HUES48 (cell line): ENCODE measurements around the gene DAPK2.
A peak's percentile ranks its signal among the peaks of the same experiment; 100 is the strongest.

Source experiments
- H3K27ac ChIP-seq: one replicate; pipeline ENCODE4 v1.7.0; 2013; ENCODE audit warnings: low read depth, low read length, inconsistent platforms
- H3K27me3 ChIP-seq: 2 replicates; pipeline ENCODE4 v1.6.1; 2013; ENCODE audit warnings: mild to moderate bottlenecking, low read length; ENCODE audit not compliant: control insufficient read depth, insufficient read depth
- H3K36me3 ChIP-seq: 2 replicates; pipeline ENCODE4 v1.6.1; 2013; ENCODE audit warnings: low read length; ENCODE audit not compliant: control insufficient read depth, insufficient read depth
- H3K4me1 ChIP-seq: 2 replicates; pipeline ENCODE4 v1.6.1; 2013; ENCODE audit warnings: mild to moderate bottlenecking, low read length; ENCODE audit not compliant: control insufficient read depth, insufficient read depth
- H3K4me3 ChIP-seq: 2 replicates; pipeline ENCODE4 v1.5.1; 2013; ENCODE audit warnings: mild to moderate bottlenecking, low read depth, low read length
- H3K9ac ChIP-seq: 2 replicates; pipeline ENCODE4 v1.6.1; 2013; ENCODE audit warnings: mild to moderate bottlenecking, low read depth, low read length, moderate library complexity
- H3K9me3 ChIP-seq: 2 replicates; pipeline ENCODE4 v1.6.1; 2013; ENCODE audit warnings: low read length; ENCODE audit not compliant: control insufficient read depth, insufficient read depth

Gene DAPK2

DNA sequence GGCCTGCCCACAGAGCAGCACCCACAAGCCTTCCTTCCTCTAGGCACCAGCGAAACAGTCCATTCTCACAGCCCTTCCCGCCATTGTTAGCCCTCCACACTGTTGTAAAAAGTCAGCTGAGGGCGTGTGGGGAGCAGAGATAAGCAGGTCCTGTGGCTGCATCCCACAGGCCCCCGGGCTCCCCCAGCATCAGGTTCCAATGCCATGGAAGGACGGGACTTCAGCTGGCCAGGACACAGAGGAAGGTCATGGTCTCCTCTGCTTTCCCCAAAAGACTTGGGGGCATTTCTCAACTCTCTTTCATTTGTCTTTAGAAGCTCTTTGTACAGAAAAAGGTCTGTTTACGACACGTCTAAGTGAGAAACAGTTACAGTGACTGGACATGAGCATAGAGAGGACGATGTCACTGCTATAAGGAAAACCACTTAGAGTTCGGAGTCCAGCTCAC lies 127.4 kb downstream of the DAPK2 start:
- H3K4me1 ChIP-seq, result peaks cover 23% of the 10 kb centered on the region
- no peak overlapping the region for H3K9ac ChIP-seq
- no peaks in the 10 kb centered on the region for H3K36me3 ChIP-seq
- no peaks in the 10 kb centered on the region for H3K27me3 ChIP-seq
- no peak overlapping the region for H3K4me3 ChIP-seq
- no peak overlapping the region for H3K27ac ChIP-seq
- no peaks in the 10 kb centered on the region for H3K9me3 ChIP-seq

DNA sequence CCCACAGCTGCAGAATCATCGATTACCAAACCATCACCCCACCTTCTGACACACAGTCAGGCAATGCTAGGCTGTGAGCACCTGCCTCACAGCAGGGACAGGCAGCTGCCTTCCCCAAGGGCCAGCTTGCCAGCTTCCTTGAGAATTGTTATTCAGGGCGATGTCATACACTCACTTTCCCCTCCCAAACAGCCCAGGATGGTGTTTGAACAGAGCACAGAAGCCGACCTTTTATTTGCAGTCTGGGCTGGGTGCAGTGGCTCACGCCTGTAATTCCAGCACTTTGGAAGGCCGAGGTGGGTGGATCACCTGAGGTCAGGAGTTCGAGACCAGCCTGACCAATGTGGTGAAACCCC lies 128.0 kb downstream of the DAPK2 start:
- H3K9ac ChIP-seq, result no peak overlapping the region
- H3K9me3 ChIP-seq, result no peaks in the 10 kb centered on the region
- no peaks in the 10 kb centered on the region for H3K27me3 ChIP-seq
- peaks cover 23% of the 10 kb centered on the region for H3K4me1 ChIP-seq
- no peak overlapping the region for H3K4me3 ChIP-seq
- no peak overlapping the region for H3K27ac ChIP-seq
- no peaks in the 10 kb centered on the region for H3K36me3 ChIP-seq

DNA sequence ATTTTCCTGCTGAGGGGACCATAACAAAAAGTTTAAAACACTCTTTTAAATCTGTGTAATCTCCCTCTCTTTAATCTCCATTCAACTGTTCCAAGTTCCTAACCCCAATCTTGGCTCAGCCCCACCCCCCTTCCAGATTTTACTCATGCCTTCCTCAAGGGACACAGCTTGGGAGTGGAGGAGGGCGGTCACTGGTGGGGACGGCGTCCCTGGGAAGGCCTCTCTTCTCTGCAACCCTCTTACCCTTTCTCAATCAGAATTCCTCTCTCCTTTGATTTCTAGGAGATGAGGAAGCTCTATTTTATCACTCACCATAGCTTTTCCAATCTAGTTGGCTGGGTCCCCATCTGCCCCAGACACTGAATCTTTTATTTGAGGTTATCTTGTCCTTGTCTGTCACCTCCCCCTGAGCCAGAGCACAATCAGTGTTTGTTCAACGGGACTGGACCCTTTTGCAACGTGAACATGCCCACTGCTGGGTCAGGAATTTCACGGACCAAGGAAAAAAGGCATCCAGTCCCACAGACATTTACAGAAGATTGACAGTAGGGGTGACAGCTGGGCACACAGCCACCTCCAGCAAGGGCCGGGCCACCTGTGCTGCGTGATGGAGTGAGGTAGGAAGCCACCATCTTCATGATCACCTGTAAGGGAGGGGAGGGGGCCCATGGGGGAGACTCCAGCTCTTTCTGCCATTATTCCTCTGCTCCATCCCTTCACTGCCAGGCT lies 128.5 kb downstream of the DAPK2 start:
- peaks cover 23% of the 10 kb centered on the region for H3K4me1 ChIP-seq
- H3K27ac ChIP-seq, result no peak overlapping the region

DNA sequence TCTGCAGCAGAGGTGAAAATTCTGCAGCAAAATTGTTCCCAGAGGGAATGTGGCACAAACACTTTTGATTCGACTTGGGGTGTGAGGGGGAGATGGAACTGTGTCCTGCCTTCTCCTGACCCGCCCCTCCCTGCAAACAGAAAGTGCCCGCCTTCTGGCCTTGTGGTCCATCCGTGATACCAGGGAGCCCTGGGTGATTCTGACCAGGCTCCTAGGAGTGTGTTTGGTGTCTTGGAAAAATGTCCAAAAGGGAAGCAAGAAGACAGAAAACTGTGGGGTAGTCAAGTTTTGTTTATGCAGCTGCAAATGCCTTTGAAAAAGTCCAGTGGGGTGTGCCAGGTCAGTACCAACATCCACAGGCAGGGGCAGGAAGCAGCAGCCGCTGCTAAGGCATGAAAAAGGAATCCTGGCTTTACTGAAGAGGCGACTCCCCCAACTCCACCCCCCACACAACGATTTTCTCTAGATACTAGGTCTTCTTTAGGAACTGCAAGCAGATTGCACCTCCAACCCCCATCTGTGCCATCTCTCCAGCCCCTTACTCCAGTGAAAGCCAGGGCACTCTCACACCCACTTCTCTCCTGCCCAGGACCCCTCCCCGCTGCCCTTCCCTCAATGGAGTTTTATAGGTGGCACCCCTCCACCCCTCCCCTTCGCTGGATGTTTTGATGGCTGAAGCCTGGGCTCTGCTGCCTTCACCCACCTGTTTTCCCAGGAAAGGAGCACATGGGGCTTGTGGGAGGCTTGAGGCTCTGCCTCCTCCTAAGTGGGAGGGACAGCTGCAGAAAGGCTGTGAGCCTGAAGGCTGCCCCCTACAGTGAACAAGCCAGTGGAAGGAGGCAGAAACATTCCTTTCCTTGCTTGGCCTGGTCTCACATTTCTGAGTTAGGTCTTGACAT lies 130.2 kb downstream of the DAPK2 start:
- peak overlapping the region; percentile 43 for H3K27ac ChIP-seq
- H3K4me3 ChIP-seq, result no peak overlapping the region
- no peak overlapping the region for H3K9ac ChIP-seq
- no peaks in the 10 kb centered on the region for H3K9me3 ChIP-seq
- peaks cover 23% of the 10 kb centered on the region for H3K4me1 ChIP-seq
- no peaks in the 10 kb centered on the region for H3K27me3 ChIP-seq
- no peaks in the 10 kb centered on the region for H3K36me3 ChIP-seq

More for the DNA sequence above, 128.5 kb downstream of the DAPK2 start:
- H3K9me3 ChIP-seq, result no peaks in the 10 kb centered on the region
- no peaks in the 10 kb centered on the region for H3K27me3 ChIP-seq
- H3K36me3 ChIP-seq, result no peaks in the 10 kb centered on the region
- H3K9ac ChIP-seq, result no peak overlapping the region
- no peak overlapping the region for H3K4me3 ChIP-seq

DNA sequence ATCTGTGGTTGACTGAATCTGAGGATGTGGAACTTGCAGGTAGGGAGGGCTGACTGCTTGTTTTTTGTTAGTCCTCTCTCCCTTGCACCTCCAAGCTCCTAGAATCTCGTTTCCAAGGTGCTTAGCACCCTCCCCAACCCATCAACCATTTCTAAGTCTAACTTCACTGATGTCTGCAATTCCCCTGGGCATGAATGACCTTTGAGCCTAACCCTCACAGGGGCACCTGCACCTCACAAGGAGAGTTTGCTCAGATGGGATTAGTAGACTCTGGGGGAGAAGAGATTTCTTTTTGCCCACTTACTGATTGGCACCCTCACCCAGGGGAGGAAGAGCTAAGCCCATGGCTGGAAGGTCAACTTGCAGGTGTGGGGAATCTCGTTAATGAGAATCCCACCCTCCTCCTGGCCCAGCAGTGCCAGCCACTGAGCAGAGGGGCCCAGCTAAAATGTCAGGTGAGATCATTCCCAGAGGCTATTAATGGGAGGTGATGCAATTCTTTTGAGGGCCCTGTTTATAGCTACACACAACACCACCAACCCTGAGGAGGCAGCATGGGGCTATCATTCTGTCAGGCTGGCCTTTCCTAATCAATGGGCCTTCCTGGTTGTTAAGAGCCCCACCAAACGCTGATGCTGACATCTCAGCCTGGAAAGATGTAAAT lies 130.9 kb downstream of the DAPK2 start:
- H3K36me3 ChIP-seq, result no peaks in the 10 kb centered on the region
- H3K9me3 ChIP-seq, result no peaks in the 10 kb centered on the region
- H3K27ac ChIP-seq, result no peak overlapping the region
- peaks cover 23% of the 10 kb centered on the region for H3K4me1 ChIP-seq
- no peaks in the 10 kb centered on the region for H3K27me3 ChIP-seq
- no peak overlapping the region for H3K4me3 ChIP-seq
- H3K9ac ChIP-seq, result no peak overlapping the region

DNA sequence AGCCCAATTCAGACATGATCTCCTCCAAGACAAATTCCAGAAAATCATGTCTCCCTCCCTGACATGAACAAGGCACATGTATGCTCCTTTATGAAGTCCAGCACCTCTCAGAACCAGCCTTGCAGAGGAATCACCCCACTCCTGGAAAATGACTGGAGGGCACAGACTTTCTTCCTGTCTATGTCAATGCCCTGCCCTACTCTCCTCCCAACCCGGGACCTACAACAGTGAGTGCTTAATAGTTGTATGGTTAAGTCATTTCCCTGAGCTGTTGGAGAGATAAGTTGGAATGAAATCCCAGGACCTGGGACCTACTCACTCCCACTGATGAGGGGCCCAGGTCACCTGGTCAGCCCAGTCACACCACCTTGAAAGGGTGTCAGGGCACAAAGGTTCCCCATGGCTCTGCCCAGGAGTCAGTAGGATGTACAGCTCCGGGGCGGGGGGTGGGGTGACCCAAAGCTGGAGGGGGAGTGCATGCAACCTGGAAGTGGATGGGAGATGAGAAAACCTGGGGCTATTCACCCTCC lies 132.4 kb downstream of the DAPK2 start:
- H3K9ac ChIP-seq, result no peak overlapping the region
- H3K9me3 ChIP-seq, result no peaks in the 10 kb centered on the region
- no peaks in the 10 kb centered on the region for H3K36me3 ChIP-seq
- H3K27me3 ChIP-seq, result no peaks in the 10 kb centered on the region
- H3K27ac ChIP-seq, result no peak overlapping the region
- H3K4me3 ChIP-seq, result no peak overlapping the region
- peaks cover 23% of the 10 kb centered on the region for H3K4me1 ChIP-seq

DNA sequence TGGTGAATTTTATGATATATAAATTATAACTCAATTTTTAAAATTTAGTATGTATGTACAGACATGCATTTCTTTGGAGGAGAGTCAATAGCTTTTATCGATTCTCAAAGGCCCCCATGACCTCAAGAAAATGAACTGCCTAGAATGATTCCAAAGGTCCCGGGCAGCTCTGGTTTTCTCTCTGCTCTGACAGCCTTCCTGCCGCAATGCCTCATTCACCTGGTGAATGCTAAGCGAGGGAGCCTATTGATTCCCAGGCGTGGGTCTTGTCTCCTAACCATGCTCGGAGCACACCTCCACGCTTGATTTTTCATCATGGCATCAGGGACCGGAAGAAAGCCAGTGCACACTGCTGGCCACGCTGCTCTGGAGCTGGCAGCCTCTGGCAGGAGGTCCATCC lies 132.9 kb downstream of the DAPK2 start:
- Histone ChIP-seq H3K36me3 (no peaks in the 10 kb centered on the region), H3K27ac (no peak overlapping the region), H3K9ac (no peak overlapping the region), H3K9me3 (no peaks in the 10 kb centered on the region), H3K4me3 (no peak overlapping the region), H3K4me1 (peaks cover 23% of the 10 kb centered on the region), H3K27me3 (no peaks in the 10 kb centered on the region)

DNA sequence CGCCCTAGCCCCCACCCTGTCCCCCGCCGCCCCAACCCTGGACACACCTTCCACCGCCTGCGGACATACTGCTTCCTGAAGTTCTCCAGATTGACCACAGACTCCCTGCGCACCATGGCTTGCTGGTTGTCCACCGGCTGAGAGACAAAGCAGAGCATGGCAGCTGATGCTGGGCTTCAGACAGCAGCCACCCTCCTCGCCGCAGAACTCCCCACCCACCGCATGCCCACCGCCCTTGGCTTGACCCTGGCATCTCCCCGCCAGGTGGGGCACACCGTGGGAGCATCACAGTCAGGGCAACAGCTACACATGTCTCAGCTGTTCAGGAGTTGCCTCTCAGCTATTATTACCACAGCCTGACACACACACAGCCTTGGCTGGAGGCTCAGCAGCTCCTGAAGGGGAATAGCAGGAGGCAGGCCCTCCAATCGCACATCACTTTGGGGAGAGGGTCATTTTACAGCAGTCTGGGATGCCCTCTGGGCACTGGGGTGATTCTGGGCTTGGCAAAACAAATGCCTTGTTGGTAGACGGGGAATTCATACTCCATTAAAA lies 134.1 kb downstream of the DAPK2 start:
- no peak overlapping the region for H3K4me3 ChIP-seq
- no peak overlapping the region for H3K27ac ChIP-seq
- H3K9ac ChIP-seq, result no peak overlapping the region
- peaks cover 14% of the 10 kb centered on the region; the same call in 1 of the 2 replicates for H3K4me1 ChIP-seq
- no peaks in the 10 kb centered on the region for H3K36me3 ChIP-seq
- H3K27me3 ChIP-seq, result no peaks in the 10 kb centered on the region
- H3K9me3 ChIP-seq, result no peaks in the 10 kb centered on the region

DNA sequence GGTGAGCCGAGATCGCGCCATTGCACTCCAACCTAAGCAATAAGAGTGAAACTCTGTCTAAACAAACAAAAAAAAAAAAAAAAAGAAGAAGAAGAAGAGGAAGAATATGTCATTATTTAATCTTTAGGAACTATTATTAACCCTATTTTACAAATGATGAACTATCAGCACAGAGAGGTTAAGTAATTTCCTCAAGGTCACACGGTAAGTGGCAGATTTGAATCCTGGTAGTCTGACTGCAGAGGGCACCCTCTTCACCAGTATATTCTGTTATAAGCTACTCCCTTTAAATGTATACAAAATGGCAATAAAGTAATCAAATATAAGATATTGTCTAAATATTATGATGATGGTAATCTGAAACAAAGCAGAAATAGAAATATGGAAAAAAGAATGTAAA lies 135.1 kb downstream of the DAPK2 start:
- H3K36me3 ChIP-seq, result no peaks in the 10 kb centered on the region
- H3K27me3 ChIP-seq, result no peaks in the 10 kb centered on the region
- no peak overlapping the region for H3K9ac ChIP-seq
- H3K27ac ChIP-seq, result no peak overlapping the region
- no peak overlapping the region for H3K4me3 ChIP-seq
- peaks cover 7% of the 10 kb centered on the region; the same call in 1 of the 2 replicates for H3K4me1 ChIP-seq
- no peaks in the 10 kb centered on the region for H3K9me3 ChIP-seq

DNA sequence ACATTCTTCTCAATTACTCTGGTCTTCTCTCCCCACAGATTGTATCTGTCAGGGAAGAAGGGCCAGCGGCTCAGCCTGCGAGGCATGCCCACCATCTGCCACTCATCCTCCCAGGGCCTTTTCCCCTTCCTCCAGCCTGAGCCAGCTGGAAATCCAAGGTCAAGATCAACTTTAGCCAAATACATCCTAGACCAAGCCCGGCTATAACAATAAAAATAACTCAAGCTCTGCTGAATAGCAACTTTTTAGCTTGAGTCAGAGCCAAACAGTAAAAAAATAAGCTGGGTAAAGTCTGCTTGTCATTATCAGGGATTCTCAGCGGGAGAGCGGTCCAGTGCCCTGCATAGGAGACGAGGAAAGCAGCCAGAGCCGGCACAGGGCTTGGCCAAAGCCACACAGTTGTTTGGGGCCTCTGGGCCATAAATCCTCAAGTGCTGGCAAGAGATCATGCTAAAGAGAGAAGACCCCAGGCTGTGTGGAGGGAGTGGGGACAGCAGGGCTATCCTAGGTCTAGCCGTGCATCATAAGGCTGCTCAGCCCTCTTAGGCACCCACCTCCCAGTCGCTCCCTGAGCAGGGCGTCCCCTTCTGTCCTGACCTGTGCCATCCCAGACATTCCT lies 136.4 kb downstream of the DAPK2 start:
- Histone ChIP-seq H3K4me3 (no peak overlapping the region), H3K36me3 (no peaks in the 10 kb centered on the region), H3K27me3 (no peaks in the 10 kb centered on the region), H3K9ac (no peak overlapping the region), H3K27ac (no peak overlapping the region), H3K9me3 (no peaks in the 10 kb centered on the region), H3K4me1 (no peaks in the 10 kb centered on the region)
